Activated T-cell treated with anti-CD3 and anti-CD28 coated beads, Interleukin-2, amount 50 U/mL, for 72 hours (primary cell): ENCODE results near the gene ANAPC13. TPM values are rescaled to one million over a fixed set of nuclear protein-coding genes. Genes with fewer than 3 reads are reported as not detected.

Experiments used
- ATAC-seq, 2 donors: fragments of 150-1000 bp; cut with Tn5 transposase; replicated peaks in 1 of 2; 2 replicates each; pipeline ENCODE4 v1.10.0; 2021; ENCODE audit warnings: moderate library complexity in 2 of 2, mild to moderate bottlenecking in 1 of 2
- DNase-seq, 2 donors: peaks; one replicate each; pipeline ENCODE4 v3.0.0; 2021 to 2022; ENCODE audit warnings: mixed read lengths in 1 of 2
- H3K27ac Mint-ChIP-seq: one replicate; pipeline ENCODE4 v1.8.0; 2022; ENCODE audit warnings: mild to moderate bottlenecking, moderate library complexity, mixed read lengths
- H3K27me3 Mint-ChIP-seq: one replicate; pipeline ENCODE4 v1.8.0; 2022; ENCODE audit warnings: low read depth, mixed read lengths
- H3K36me3 Mint-ChIP-seq, 2 donors: one replicate each; pipeline ENCODE4 v1.8.0; 2022; ENCODE audit warnings: mixed read lengths in 2 of 2, mild to moderate bottlenecking in 1 of 2; ENCODE audit not compliant: insufficient read depth in 2 of 2
- H3K4me1 Mint-ChIP-seq: one replicate; pipeline ENCODE4 v1.8.0; 2022; ENCODE audit warnings: low read depth, mixed read lengths
- H3K4me3 Mint-ChIP-seq, 2 donors: one replicate each; pipeline ENCODE4 v1.8.0; 2022; ENCODE audit warnings: mild to moderate bottlenecking in 2 of 2, mixed read lengths in 2 of 2, moderate library complexity in 2 of 2
- H3K9me3 Mint-ChIP-seq, 2 donors: one replicate each; pipeline ENCODE4 v1.8.0; 2022; ENCODE audit warnings: mixed read lengths in 2 of 2
- total RNA-seq, 2 donors: library from RNA; stranded (reverse); gene quantifications; one replicate each; pipeline ENCODE4 v1.2.3, GENCODE V29; 2022

ANAPC13 gene
- total RNA-seq, 2 donors from 2014 or later = 40.0 to 47.6 TPM

DNA sequence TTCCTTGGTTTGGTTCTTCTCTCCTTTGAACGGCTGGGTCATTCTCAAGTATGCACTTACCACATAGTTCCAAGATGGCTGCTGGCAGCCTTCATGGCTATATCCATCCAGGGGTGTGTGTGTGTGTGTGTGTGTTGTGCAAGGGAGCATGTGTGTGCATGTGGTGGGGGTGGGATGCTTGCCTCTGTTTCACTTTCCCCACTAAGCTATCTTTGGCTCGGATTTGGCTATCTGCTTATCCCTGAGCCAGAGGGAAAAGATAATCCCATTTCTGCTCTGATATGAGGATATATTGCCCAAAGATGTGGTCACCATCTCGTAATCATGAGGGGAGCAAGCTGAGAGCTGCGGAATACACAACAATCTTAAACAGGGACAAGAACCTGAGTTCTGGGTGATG is 26.2 kb downstream of the ANAPC13 start:
- Mint-ChIP-seq H3K4me1 (no peaks in the 10 kb centered on the region), H3K27ac (no peak overlapping the region), H3K27me3 (peaks cover 27% of the 10 kb centered on the region), H3K4me3 (no peak overlapping the region), H3K9me3 (no peaks in the 10 kb centered on the region), H3K36me3 (no peaks in the 10 kb centered on the region)
- ATAC-seq (no peak), DNase-seq (no peak)

- Mint-ChIP-seq H3K4me1 (no peaks in the 10 kb centered on the region), H3K27ac (no peak overlapping the region), H3K36me3 (no peaks in the 10 kb centered on the region), H3K4me3 (no peak overlapping the region), H3K27me3 (peaks cover 27% of the 10 kb centered on the region), H3K9me3 (no peaks in the 10 kb centered on the region)
- ATAC-seq (no peak), DNase-seq (no peak)
Measured at GRCh38 chr3:134458406-134458945, 27.3 kb downstream of the ANAPC13 start.

- no peaks in the 10 kb centered on the region for H3K4me1 Mint-ChIP-seq
Measured at GRCh38 chr3:134457376-134458074, 28.3 kb downstream of the ANAPC13 start.

DNA sequence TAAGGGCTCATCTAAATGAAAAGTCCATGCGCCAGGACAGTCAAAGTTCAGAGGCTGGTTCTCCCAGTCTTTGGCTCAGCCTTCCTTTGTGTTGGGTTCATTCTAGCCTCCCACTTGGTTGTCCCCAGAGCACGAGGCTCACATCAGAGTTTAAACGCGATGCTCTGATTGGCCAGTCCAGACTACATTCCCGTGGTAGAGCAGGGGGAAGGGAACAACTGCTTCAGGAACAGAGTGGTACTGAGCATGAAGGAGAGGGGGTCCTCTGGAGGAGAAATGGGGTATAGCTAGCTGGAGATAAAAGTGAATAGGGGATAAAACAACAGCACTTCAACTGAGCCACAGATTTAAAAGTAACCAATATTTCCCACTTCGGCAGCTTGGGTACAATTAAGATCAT is 32.2 kb downstream of the ANAPC13 start:
- no peak overlapping the region for H3K4me3 Mint-ChIP-seq
- no peak for DNase-seq
- no peaks in the 10 kb centered on the region for H3K9me3 Mint-ChIP-seq
- H3K27ac Mint-ChIP-seq = no peak overlapping the region
- H3K36me3 Mint-ChIP-seq = no peaks in the 10 kb centered on the region
- H3K27me3 Mint-ChIP-seq = peaks cover 24% of the 10 kb centered on the region
- H3K4me1 Mint-ChIP-seq = no peaks in the 10 kb centered on the region
- ATAC-seq = no peak

More at GRCh38 chr3:134457376-134458074, 28.3 kb downstream of the ANAPC13 start:
- ATAC-seq (no peak), DNase-seq (no peak)
- Mint-ChIP-seq H3K9me3 (no peaks in the 10 kb centered on the region), H3K27ac (no peak overlapping the region), H3K27me3 (peaks cover 27% of the 10 kb centered on the region), H3K4me3 (no peak overlapping the region), H3K36me3 (no peaks in the 10 kb centered on the region)

DNA sequence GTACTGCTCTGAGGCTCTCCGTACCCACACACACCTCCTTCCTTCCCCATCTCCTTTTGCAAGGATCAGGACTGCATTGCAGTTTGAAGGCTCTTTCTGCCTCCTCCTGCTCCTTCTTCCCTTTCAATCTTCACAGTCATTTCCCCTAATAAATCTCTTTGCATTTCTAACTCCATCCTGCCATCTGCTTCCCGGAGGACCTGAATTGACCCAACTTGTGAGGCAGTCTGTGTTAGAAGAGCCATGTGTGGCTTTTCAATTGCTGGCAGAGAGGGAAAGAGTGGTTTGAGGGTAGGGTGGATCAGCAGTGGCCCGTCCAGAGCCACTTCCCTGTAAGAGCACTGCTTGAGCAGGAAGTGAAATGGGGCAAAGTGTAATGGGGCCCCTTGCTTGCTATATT is 35.8 kb downstream of the ANAPC13 start:
- ATAC-seq = no peak
- Mint-ChIP-seq H3K4me3 (no peak overlapping the region), H3K9me3 (peaks cover 7 to 8% of the 10 kb centered on the region in 2 donors), H3K27me3 (peaks cover 15% of the 10 kb centered on the region), H3K4me1 (no peaks in the 10 kb centered on the region), H3K27ac (no peak overlapping the region), H3K36me3 (peaks cover 2 to 6% of the 10 kb centered on the region in 2 donors)
- DNase-seq = no peak

DNA sequence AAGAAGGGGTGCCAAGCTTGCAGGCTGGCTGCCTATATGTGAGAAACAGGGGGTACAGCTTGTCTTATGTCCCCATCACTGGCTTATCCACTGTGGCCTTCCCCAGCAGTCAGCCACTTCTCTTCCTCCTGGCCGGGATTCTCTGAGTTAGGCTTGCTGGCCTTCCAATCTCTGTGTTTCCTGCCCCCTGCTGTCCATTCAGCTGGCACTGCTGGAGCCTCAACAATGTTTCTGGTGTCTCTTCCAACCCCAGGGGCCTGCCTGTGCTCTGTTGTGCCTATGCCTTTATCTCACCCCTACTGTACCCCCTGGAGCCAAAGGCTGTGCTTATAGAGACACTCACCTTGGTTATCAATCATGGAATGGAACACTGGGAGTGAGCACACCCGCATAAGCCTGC is 36.5 kb downstream of the ANAPC13 start:
- Mint-ChIP-seq H3K27ac (no peak overlapping the region), H3K9me3 (peaks cover 9 to 12% of the 10 kb centered on the region in 2 donors), H3K4me1 (no peaks in the 10 kb centered on the region), H3K27me3 (peaks cover 20% of the 10 kb centered on the region), H3K36me3 (peaks cover 4 to 6% of the 10 kb centered on the region in 2 donors), H3K4me3 (no peak overlapping the region)
- no peak for DNase-seq
- no peak for ATAC-seq

GRCh38 chr3:134448664-134449063 is 37.1 kb downstream of the ANAPC13 start:
- Mint-ChIP-seq H3K36me3 (peaks cover 4 to 6% of the 10 kb centered on the region in 2 donors), H3K27ac (no peak overlapping the region), H3K9me3 (peaks cover 9 to 12% of the 10 kb centered on the region in 2 donors), H3K4me3 (no peak overlapping the region), H3K4me1 (no peaks in the 10 kb centered on the region), H3K27me3 (peaks cover 20% of the 10 kb centered on the region)
- DNase-seq = no peak
- no peak for ATAC-seq

GRCh38 chr3:134447351-134447750 is 38.4 kb downstream of the ANAPC13 start:
- Mint-ChIP-seq H3K9me3 (peaks cover 9 to 12% of the 10 kb centered on the region in 2 donors), H3K4me3 (no peak overlapping the region), H3K27me3 (peaks cover 19% of the 10 kb centered on the region), H3K4me1 (no peaks in the 10 kb centered on the region), H3K27ac (no peak overlapping the region), H3K36me3 (peaks cover 4 to 6% of the 10 kb centered on the region in 2 donors)
- no peak for ATAC-seq
- no peak for DNase-seq

DNA sequence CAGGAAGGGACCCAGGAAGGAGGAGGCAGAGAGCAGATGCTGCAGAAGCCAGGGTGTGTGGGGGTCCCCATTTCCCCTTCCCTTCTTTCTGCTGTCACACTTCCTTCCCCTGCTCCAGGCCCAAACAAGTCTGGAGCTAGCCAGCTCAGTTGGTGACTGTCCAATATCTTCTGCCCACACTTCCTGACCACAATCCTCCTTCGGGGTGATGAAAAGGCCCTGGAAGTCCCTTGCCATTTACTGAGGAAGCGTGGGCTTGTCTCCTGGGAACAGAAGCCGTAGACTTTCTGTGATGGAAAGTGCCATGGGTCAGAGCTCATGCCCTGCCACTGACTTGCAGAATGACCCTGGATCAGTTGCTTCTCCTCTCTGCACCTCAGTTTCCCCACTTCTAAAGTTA is 39.0 kb downstream of the ANAPC13 start:
- no peak for ATAC-seq
- no peaks in the 10 kb centered on the region for H3K4me1 Mint-ChIP-seq
- H3K4me3 Mint-ChIP-seq = no peak overlapping the region
- H3K27me3 Mint-ChIP-seq = peaks cover 13% of the 10 kb centered on the region
- no peak overlapping the region for H3K27ac Mint-ChIP-seq
- H3K36me3 Mint-ChIP-seq = peaks cover 4 to 6% of the 10 kb centered on the region in 2 donors
- H3K9me3 Mint-ChIP-seq = peaks cover 9 to 12% of the 10 kb centered on the region in 2 donors
- DNase-seq = no peak

DNA sequence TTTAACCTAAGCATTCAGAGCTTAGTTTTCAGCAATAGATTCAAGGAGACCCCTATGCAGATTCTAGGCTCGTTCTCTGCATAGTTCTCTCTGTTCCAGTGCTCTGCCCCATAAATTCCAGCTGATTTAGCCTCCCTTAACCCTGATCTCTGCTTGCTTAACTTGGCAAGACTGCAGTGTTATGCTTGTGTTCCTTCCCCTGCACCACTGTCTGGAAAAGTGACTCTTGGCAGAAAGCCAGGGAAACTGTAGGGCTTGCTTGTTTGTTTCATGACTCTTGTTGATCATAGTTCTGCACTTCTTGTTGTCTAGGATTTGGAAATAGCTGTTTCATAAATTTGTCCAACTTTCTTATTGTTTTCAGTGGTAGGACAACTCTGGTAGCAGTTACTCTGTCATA is 40.1 kb downstream of the ANAPC13 start:
- Mint-ChIP-seq H3K27me3 (peaks cover 18% of the 10 kb centered on the region), H3K4me3 (no peak overlapping the region), H3K4me1 (no peaks in the 10 kb centered on the region), H3K36me3 (peaks cover 4 to 6% of the 10 kb centered on the region in 2 donors), H3K9me3 (peaks cover 9 to 12% of the 10 kb centered on the region in 2 donors), H3K27ac (no peak overlapping the region)
- DNase-seq (no peak), ATAC-seq (no peak)

- Mint-ChIP-seq H3K4me3 (no peak overlapping the region), H3K27ac (no peak overlapping the region), H3K36me3 (peaks cover 4 to 6% of the 10 kb centered on the region in 2 donors), H3K27me3 (peaks cover 19% of the 10 kb centered on the region), H3K9me3 (peaks cover 9 to 12% of the 10 kb centered on the region in 2 donors), H3K4me1 (no peaks in the 10 kb centered on the region)
- ATAC-seq = no peak
- no peak for DNase-seq
Measured at GRCh38 chr3:134445095-134445494, 40.7 kb downstream of the ANAPC13 start.

DNA sequence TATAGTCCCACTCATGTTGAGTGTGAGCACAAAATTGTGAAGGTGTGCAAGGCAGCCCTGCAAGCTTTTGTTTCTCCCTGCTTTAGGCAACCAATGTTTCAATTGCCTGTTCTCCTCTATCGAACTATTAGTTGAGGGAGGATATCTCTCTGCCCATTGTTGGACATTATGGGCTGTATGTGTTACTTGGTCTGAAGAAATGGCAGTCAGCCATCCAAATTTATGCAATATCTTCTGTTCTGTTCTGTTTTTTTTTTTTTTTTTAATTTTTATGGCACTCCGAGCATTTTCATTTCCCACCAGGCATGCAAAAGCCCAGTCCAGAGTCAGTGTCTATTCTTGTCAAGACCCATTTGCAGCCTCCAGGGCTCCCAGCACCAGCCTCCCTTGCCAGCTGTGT is 44.0 kb downstream of the ANAPC13 start:
- Mint-ChIP-seq H3K9me3 (peaks cover 9 to 12% of the 10 kb centered on the region in 2 donors), H3K4me3 (no peak overlapping the region), H3K27ac (no peak overlapping the region), H3K27me3 (peaks cover 32% of the 10 kb centered on the region), H3K36me3 (peaks cover 4 to 6% of the 10 kb centered on the region in 2 donors), H3K4me1 (no peaks in the 10 kb centered on the region)
- ATAC-seq (no peak), DNase-seq (no peak)

GRCh38 chr3:134441321-134441720 is 44.5 kb downstream of the ANAPC13 start:
- DNase-seq (no peak), ATAC-seq (no peak)
- Mint-ChIP-seq H3K9me3 (peaks cover 9 to 12% of the 10 kb centered on the region in 2 donors), H3K27ac (no peak overlapping the region), H3K36me3 (peaks cover 4 to 6% of the 10 kb centered on the region in 2 donors), H3K4me1 (no peaks in the 10 kb centered on the region), H3K27me3 (peaks cover 35% of the 10 kb centered on the region), H3K4me3 (no peak overlapping the region)
